Small intestine (tissue), 7 donors: Measurements from ENCODE around the gene HOOK1. TPM values are rescaled to one million over a fixed set of nuclear protein-coding genes. Genes with fewer than 3 reads are reported as not detected.
A peak's percentile ranks its signal among the peaks of the same experiment; 100 is the strongest.

Experiments used
- DNase-seq, 2 donors: peaks; one replicate each; pipeline versions ENCODE4 v3.0.0 to v3.0.0-alpha.2; 2013
- FAIRE-seq: peaks from 2 replicates; lab custom pipeline; 2012; peaks lifted over from hg19 to GRCh38; lab: Jason Lieb, UNC
- H3K27ac ChIP-seq, 3 donors: one replicate each; pipeline ENCODE4 v1.5.1; 2013; ENCODE audit warnings: low read length in 2 of 3, mild to moderate bottlenecking in 2 of 3, control low read depth in 1 of 3, inconsistent platforms in 1 of 3, low read depth in 1 of 3, moderate library complexity in 1 of 3
- H3K27me3 ChIP-seq, 3 donors: one replicate each; pipeline ENCODE4 v1.6.1; 2013; ENCODE audit warnings: low read length in 3 of 3, inconsistent platforms in 1 of 3; ENCODE audit not compliant: control insufficient read depth in 3 of 3, insufficient read depth in 3 of 3
- H3K36me3 ChIP-seq, 3 donors: one replicate each; pipeline ENCODE4 v1.6.1; 2013; ENCODE audit warnings: low read length in 3 of 3, inconsistent platforms in 1 of 3, low read depth in 1 of 3, mild to moderate bottlenecking in 1 of 3, moderate library complexity in 1 of 3; ENCODE audit not compliant: control insufficient read depth in 3 of 3, insufficient read depth in 2 of 3
- H3K4me1 ChIP-seq, 3 donors: one replicate each; pipeline ENCODE4 v1.6.1; 2013; ENCODE audit warnings: low read length in 2 of 3, inconsistent platforms in 1 of 3, low read depth in 1 of 3, mild to moderate bottlenecking in 1 of 3, moderate library complexity in 1 of 3; ENCODE audit not compliant: control insufficient read depth in 3 of 3, insufficient read depth in 2 of 3
- H3K4me3 ChIP-seq, 3 donors: one replicate each; pipeline ENCODE4 v1.5.1; 2013; ENCODE audit warnings: low read length in 3 of 3, control low read depth in 1 of 3, inconsistent platforms in 1 of 3, low read depth in 1 of 3, mild to moderate bottlenecking in 1 of 3, moderate library complexity in 1 of 3
- H3K9me3 ChIP-seq, 2 donors: one replicate each; pipeline ENCODE4 v1.6.1; 2013; ENCODE audit warnings: low read depth in 1 of 2, low read length in 1 of 2; ENCODE audit not compliant: control insufficient read depth in 2 of 2, insufficient read depth in 1 of 2
- WGBS, 3 donors: extraction: QIAGEN DNeasy Blood & Tissue Kit; methylation state at CpG; one replicate each; pipeline ENCODE4 v1.1.7; 2013; 5-methylcytosine and 5-hydroxymethylcytosine counted together
- polyA plus RNA-seq, 4 donors: library from polyadenylated mRNA; stranded (reverse) in 3 of 4; unstranded in 1 of 4; fragments of 200-250 nt in 3 of 4; fragments of 120-200 nt in 1 of 4; gene quantifications; one replicate each; pipeline versions ENCODE4 v1.2.1 to v1.2.3, GENCODE V29; 2013
- donor health status: healthy with polysubstance abuse.
- donor health status: control.
- donor health status: control.
- donor health status: Bipolar disorder and iron deficiency.
- donor health status: healthy.

Gene HOOK1
- polyA plus RNA-seq, 4 donors, result 7.8 to 38.9 (median 12.8) TPM

GRCh38 chr1:59814180-59814900 is 409 bp upstream of the HOOK1 start:
- Histone ChIP-seq H3K36me3 (no peaks in the 10 kb centered on the region), H3K27ac (peak overlapping the region in 2 of 3 donors; percentile 27 to 70), H3K9me3 (no peaks in the 10 kb centered on the region), H3K27me3 (peaks cover 0 to 5% (median 4%) of the 10 kb centered on the region in 3 donors), H3K4me3 (peak overlapping the region; percentile 63 to 96 (median 82)), H3K4me1 (peaks cover 0 to 5% (median 0%) of the 10 kb centered on the region in 3 donors)
- WGBS, 3 donors, result 3 to 7% (median 5%) methylated on average over 36 to 50 of the region's 50 CpGs
- DNase-seq, result peak; percentile 97 to 99
- FAIRE-seq, result no peak

GRCh38 chr1:59815892-59816291 is 1.1 kb downstream of the HOOK1 start:
- FAIRE-seq (no peak), DNase-seq (peak; percentile 12 to 33)
- peaks cover 0 to 5% (median 0%) of the 10 kb centered on the region in 3 donors for H3K4me1 ChIP-seq
- H3K27ac ChIP-seq, result no peak overlapping the region
- H3K9me3 ChIP-seq, result no peaks in the 10 kb centered on the region
- H3K36me3 ChIP-seq, result no peaks in the 10 kb centered on the region
- peak overlapping the region in 2 of 3 donors; percentile 82 to 96 for H3K4me3 ChIP-seq
- peaks cover 0 to 4% (median 4%) of the 10 kb centered on the region in 3 donors for H3K27me3 ChIP-seq
- 14 to 41% (median 32%) methylated on average over 3 of the region's 3 CpGs for WGBS, 3 donors

- 25 to 49% (median 40%) methylated on average over 5 of the region's 5 CpGs for WGBS, 3 donors
- Histone ChIP-seq H3K36me3 (no peaks in the 10 kb centered on the region), H3K9me3 (no peaks in the 10 kb centered on the region), H3K27me3 (peaks cover 0 to 4% (median 2%) of the 10 kb centered on the region in 3 donors), H3K4me3 (peak overlapping the region in 2 of 3 donors; percentile 82 to 96), H3K4me1 (peaks cover 0 to 5% (median 0%) of the 10 kb centered on the region in 3 donors), H3K27ac (no peak overlapping the region)
- DNase-seq (peak in 1 of 2 donors; percentile 6), FAIRE-seq (no peak)
Measured at GRCh38 chr1:59816318-59816878, 1.6 kb downstream of the HOOK1 start.

GRCh38 chr1:59819566-59820438 is 5.1 kb downstream of the HOOK1 start:
- Histone ChIP-seq H3K27ac (no peak overlapping the region), H3K4me1 (peaks cover 0 to 5% (median 0%) of the 10 kb centered on the region in 3 donors), H3K4me3 (no peak overlapping the region), H3K27me3 (peaks cover 0 to 4% (median 2%) of the 10 kb centered on the region in 3 donors), H3K36me3 (no peaks in the 10 kb centered on the region), H3K9me3 (no peaks in the 10 kb centered on the region)
- FAIRE-seq, result no peak
- peak in 1 of 2 donors; percentile 24 for DNase-seq

GRCh38 chr1:59827055-59827643 is 12.4 kb downstream of the HOOK1 start:
- no peak overlapping the region for H3K4me3 ChIP-seq
- H3K27ac ChIP-seq, result no peak overlapping the region
- no peaks in the 10 kb centered on the region for H3K9me3 ChIP-seq
- 67 to 74% (median 72%) methylated on average over 4 of the region's 4 CpGs for WGBS, 3 donors
- H3K4me1 ChIP-seq, result no peaks in the 10 kb centered on the region
- no peaks in the 10 kb centered on the region for H3K27me3 ChIP-seq
- no peak for FAIRE-seq
- H3K36me3 ChIP-seq, result peaks cover 0 to 4% (median 3%) of the 10 kb centered on the region in 3 donors
- no peak for DNase-seq

GRCh38 chr1:59828160-59828559 is 13.4 kb downstream of the HOOK1 start:
- Histone ChIP-seq H3K27ac (no peak overlapping the region), H3K27me3 (no peaks in the 10 kb centered on the region), H3K36me3 (peaks cover 0 to 4% (median 3%) of the 10 kb centered on the region in 3 donors), H3K9me3 (no peaks in the 10 kb centered on the region), H3K4me1 (no peaks in the 10 kb centered on the region), H3K4me3 (no peak overlapping the region)
- WGBS, 3 donors, result 93 to 100% (median 98%) methylated on average over 1 of the region's 1 CpG
- FAIRE-seq, result no peak
- no peak for DNase-seq

GRCh38 chr1:59831529-59831928 is 16.8 kb downstream of the HOOK1 start:
- no peak overlapping the region for H3K27ac ChIP-seq
- WGBS, 3 donors, result 62 to 74% (median 69%) methylated on average over 2 of the region's 2 CpGs
- no peaks in the 10 kb centered on the region for H3K27me3 ChIP-seq
- H3K36me3 ChIP-seq, result peaks cover 0 to 8% (median 8%) of the 10 kb centered on the region in 3 donors
- H3K4me1 ChIP-seq, result no peaks in the 10 kb centered on the region
- no peak for DNase-seq
- H3K4me3 ChIP-seq, result no peak overlapping the region
- H3K9me3 ChIP-seq, result no peaks in the 10 kb centered on the region
- no peak for FAIRE-seq

GRCh38 chr1:59833022-59833421 is 18.3 kb downstream of the HOOK1 start:
- no peak overlapping the region for H3K4me3 ChIP-seq
- H3K9me3 ChIP-seq, result no peaks in the 10 kb centered on the region
- DNase-seq (no peak), FAIRE-seq (no peak)
- H3K36me3 ChIP-seq, result peaks cover 0 to 10% (median 8%) of the 10 kb centered on the region in 3 donors
- no peak overlapping the region for H3K27ac ChIP-seq
- WGBS, 3 donors, result 87 to 91% (median 89%) methylated on average over 2 of the region's 2 CpGs
- no peaks in the 10 kb centered on the region for H3K4me1 ChIP-seq
- no peaks in the 10 kb centered on the region for H3K27me3 ChIP-seq
